ENCODE results near the gene SLC27A2.

Gene SLC27A2

GRCh38 chr15:50233192-50233736 is 51.3 kb downstream of the SLC27A2 start:
- TF ChIP-seq GATA2 (IDR thresholded peaks at IDR 0.05; ENCODE audit: low read depth, low read length) (no peak), GATA3 (IDR thresholded peaks at IDR 0.05; ENCODE audit: low read depth, low read length) (no peak)

GRCh38 chr15:50234764-50235163 is 52.8 kb downstream of the SLC27A2 start:
- TF ChIP-seq GATA3 (IDR thresholded peaks at IDR 0.05; ENCODE audit: low read depth, low read length), result no peak
- no peak for TF ChIP-seq GATA2 (IDR thresholded peaks at IDR 0.05; ENCODE audit: low read depth, low read length)

- no peak for TF ChIP-seq GATA3 (IDR thresholded peaks at IDR 0.05; ENCODE audit: low read depth, low read length)
- no peak for TF ChIP-seq GATA2 (IDR thresholded peaks at IDR 0.05; ENCODE audit: low read depth, low read length)
Observed at GRCh38 chr15:50235794-50236193, 53.8 kb downstream of the SLC27A2 start.

GRCh38 chr15:50236433-50236832 is 54.4 kb downstream of the SLC27A2 start:
- TF ChIP-seq GATA3 (IDR thresholded peaks at IDR 0.05; ENCODE audit: low read depth, low read length) (no peak), GATA2 (IDR thresholded peaks at IDR 0.05; ENCODE audit: low read depth, low read length) (no peak)

GRCh38 chr15:50238255-50238654 is 56.3 kb downstream of the SLC27A2 start:
- TF ChIP-seq GATA3 (IDR thresholded peaks at IDR 0.05; ENCODE audit: low read depth, low read length) (no peak), GATA2 (IDR thresholded peaks at IDR 0.05; ENCODE audit: low read depth, low read length) (no peak)

- TF ChIP-seq GATA2 (IDR thresholded peaks at IDR 0.05; ENCODE audit: low read depth, low read length) (no peak), GATA3 (IDR thresholded peaks at IDR 0.05; ENCODE audit: low read depth, low read length) (no peak)
Observed at GRCh38 chr15:50241684-50242450, 59.9 kb downstream of the SLC27A2 start.

- TF ChIP-seq GATA3 (IDR thresholded peaks at IDR 0.05; ENCODE audit: low read depth, low read length) (no peak), GATA2 (IDR thresholded peaks at IDR 0.05; ENCODE audit: low read depth, low read length) (no peak)
Observed at GRCh38 chr15:50244153-50244552, 62.2 kb downstream of the SLC27A2 start.

- TF ChIP-seq GATA3 (IDR thresholded peaks at IDR 0.05; ENCODE audit: low read depth, low read length) (no peak), GATA2 (IDR thresholded peaks at IDR 0.05; ENCODE audit: low read depth, low read length) (no peak)
Observed at GRCh38 chr15:50244959-50245624, 63.1 kb downstream of the SLC27A2 start.

GRCh38 chr15:50246631-50247030 is 64.6 kb downstream of the SLC27A2 start:
- TF ChIP-seq GATA2 (IDR thresholded peaks at IDR 0.05; ENCODE audit: low read depth, low read length), result no peak
- TF ChIP-seq GATA3 (IDR thresholded peaks at IDR 0.05; ENCODE audit: low read depth, low read length), result no peak

- no peak for TF ChIP-seq GATA2 (IDR thresholded peaks at IDR 0.05; ENCODE audit: low read depth, low read length)
- no peak for TF ChIP-seq GATA3 (IDR thresholded peaks at IDR 0.05; ENCODE audit: low read depth, low read length)
Observed at GRCh38 chr15:50247819-50248655, 66.0 kb downstream of the SLC27A2 start.

- TF ChIP-seq GATA3 (IDR thresholded peaks at IDR 0.05; ENCODE audit: low read depth, low read length) (no peak), GATA2 (IDR thresholded peaks at IDR 0.05; ENCODE audit: low read depth, low read length) (no peak)
Observed at GRCh38 chr15:50248994-50249582, 67.1 kb downstream of the SLC27A2 start.

- no peak for TF ChIP-seq GATA3 (IDR thresholded peaks at IDR 0.05; ENCODE audit: low read depth, low read length)
- no peak for TF ChIP-seq GATA2 (IDR thresholded peaks at IDR 0.05; ENCODE audit: low read depth, low read length)
Observed at GRCh38 chr15:50249704-50250103, 67.7 kb downstream of the SLC27A2 start.

GRCh38 chr15:50250760-50251394 is 68.9 kb downstream of the SLC27A2 start:
- TF ChIP-seq GATA2 (IDR thresholded peaks at IDR 0.05; ENCODE audit: low read depth, low read length) (no peak), GATA3 (IDR thresholded peaks at IDR 0.05; ENCODE audit: low read depth, low read length) (no peak)
